Measurements from ENCODE around the gene RAE1. TPM values are rescaled to one million over a fixed set of nuclear protein-coding genes. Genes with fewer than 3 reads are reported as not detected.
"Not testable (repeated sequence)": the region's sequence is repeated elsewhere in the genome, so short reads cannot be mapped to it uniquely, and the experiment has no call there.

Gene RAE1
- total RNA-seq, 2 donors from 2014 or later, result 15.0 to 20.4 TPM

GRCh38 chr20:57347393-57347792 is 3.7 kb upstream of the RAE1 start:
- no peak for TF ChIP-seq CTCF (IDR thresholded peaks at IDR 0.05)
- H3K9me3 ChIP-seq, result no peaks in the 10 kb centered on the region
- H3K36me3 ChIP-seq, result no peaks in the 10 kb centered on the region
- no peak overlapping the region for H3K4me3 ChIP-seq
- ATAC-seq (ENCODE audit: insufficient number of reproducible peaks, low FRiP score, low read depth) (no peak), DNase-seq (ENCODE audit: low spot score) (no peak)
- peaks cover 5 to 8% of the 10 kb centered on the region in 2 donors for H3K4me1 ChIP-seq (ENCODE audit: control insufficient read depth in 1 of 2, low read depth in 2 of 2)
- no peaks in the 10 kb centered on the region for H3K27me3 ChIP-seq (replicated peaks; ENCODE audit: insufficient read depth)
- no peak overlapping the region for H3K27ac ChIP-seq

- H3K27me3 ChIP-seq (replicated peaks; ENCODE audit: insufficient read depth); DNase-seq (ENCODE audit: low spot score); ATAC-seq (ENCODE audit: insufficient number of reproducible peaks, low FRiP score, low read depth); H3K27ac ChIP-seq; H3K36me3 ChIP-seq; H3K4me3 ChIP-seq; H3K9me3 ChIP-seq: not testable (repeated sequence)
- H3K4me1 ChIP-seq (ENCODE audit: control insufficient read depth in 1 of 2, low read depth in 2 of 2), result peaks cover 5 to 11% of the 10 kb centered on the region in 2 donors
Observed at GRCh38 chr20:57348200-57348921, 2.7 kb upstream of the RAE1 start.

GRCh38 chr20:57348922-57349574 is 2.0 kb upstream of the RAE1 start:
- not testable (repeated sequence) for H3K27ac ChIP-seq; H3K4me3 ChIP-seq; H3K36me3 ChIP-seq; ATAC-seq (ENCODE audit: insufficient number of reproducible peaks, low FRiP score, low read depth); H3K9me3 ChIP-seq; H3K27me3 ChIP-seq (replicated peaks; ENCODE audit: insufficient read depth); DNase-seq (ENCODE audit: low spot score)
- peaks cover 5 to 11% of the 10 kb centered on the region in 2 donors for H3K4me1 ChIP-seq (ENCODE audit: control insufficient read depth in 1 of 2, low read depth in 2 of 2)

- H3K36me3 ChIP-seq, result peaks cover 11% of the 10 kb centered on the region
- H3K4me3 ChIP-seq, result no peak overlapping the region
- no peak overlapping the region for H3K27ac ChIP-seq
- H3K27me3 ChIP-seq (replicated peaks; ENCODE audit: insufficient read depth), result no peaks in the 10 kb centered on the region
- no peaks in the 10 kb centered on the region for H3K9me3 ChIP-seq
- TF ChIP-seq CTCF (IDR thresholded peaks at IDR 0.05), result no peak
- ATAC-seq (ENCODE audit: insufficient number of reproducible peaks, low FRiP score, low read depth) (no peak), DNase-seq (ENCODE audit: low spot score) (no peak)
- peaks cover 5 to 11% of the 10 kb centered on the region in 2 donors for H3K4me1 ChIP-seq (ENCODE audit: control insufficient read depth in 1 of 2, low read depth in 2 of 2)
Observed at GRCh38 chr20:57350081-57350710, 859 bp upstream of the RAE1 start.

- not testable (repeated sequence) for H3K27me3 ChIP-seq (replicated peaks; ENCODE audit: insufficient read depth); DNase-seq (ENCODE audit: low spot score); ATAC-seq (ENCODE audit: insufficient number of reproducible peaks, low FRiP score, low read depth); H3K9me3 ChIP-seq
- Histone ChIP-seq H3K4me3 (peak overlapping the region; percentile 88), H3K4me1 (ENCODE audit: control insufficient read depth in 1 of 2, low read depth in 2 of 2) (peaks cover 5 to 11% of the 10 kb centered on the region in 2 donors), H3K36me3 (peaks cover 15% of the 10 kb centered on the region), H3K27ac (peak overlapping the region; percentile 79 to 87)
Observed at GRCh38 chr20:57350726-57351041, 371 bp upstream of the RAE1 start.

- no peak for DNase-seq (ENCODE audit: low spot score)
- no peak for ATAC-seq (ENCODE audit: insufficient number of reproducible peaks, low FRiP score, low read depth)
- Histone ChIP-seq H3K9me3 (no peaks in the 10 kb centered on the region), H3K4me3 (no peak overlapping the region), H3K27me3 (replicated peaks; ENCODE audit: insufficient read depth) (no peaks in the 10 kb centered on the region), H3K4me1 (ENCODE audit: control insufficient read depth in 1 of 2, low read depth in 2 of 2) (peaks cover 5 to 11% of the 10 kb centered on the region in 2 donors), H3K36me3 (peaks cover 25% of the 10 kb centered on the region), H3K27ac (no peak overlapping the region)
- no peak for TF ChIP-seq CTCF (IDR thresholded peaks at IDR 0.05)
Observed at GRCh38 chr20:57352305-57352704, 1.2 kb downstream of the RAE1 start.
